NB4 (cell line): Measurements from ENCODE around the gene GTF2B.
"Not testable (repeated sequence)": the region's sequence is repeated elsewhere in the genome, so short reads cannot be mapped to it uniquely, and the experiment has no call there.

Experiments used
- DNase-seq: peaks from one replicate; pipeline ENCODE4 v3.0.0; 2010; ENCODE audit warnings: low read depth
- H3K4me3 ChIP-seq: one replicate; pipeline ENCODE4 v1.5.1; 2011; ENCODE audit warnings: mild to moderate bottlenecking, low read depth, low read length, moderate library complexity
- MYC ChIP-seq: IDR thresholded peaks from 2 replicates; pipeline ENCODE4 v1.6.1; 2011; ENCODE audit warnings: low read depth, low read length
- POLR2A ChIP-seq: IDR thresholded peaks from 2 replicates; pipeline ENCODE4 v1.6.1; 2011; ENCODE audit warnings: mild to moderate bottlenecking; ENCODE audit not compliant: insufficient read length; ENCODE audit errors: extremely low read depth
- TF ChIP-seq, protein P1 (sequence below): IDR thresholded peaks from one replicate; pipeline ENCODE4 v1.5.1; 2012; ENCODE audit warnings: low read depth, low read length
- TF ChIP-seq, protein P2 (sequence below): IDR thresholded peaks from 2 replicates; pipeline ENCODE4 v1.6.1; 2011; ENCODE audit warnings: low read depth, low read length

Gene GTF2B

DNA sequence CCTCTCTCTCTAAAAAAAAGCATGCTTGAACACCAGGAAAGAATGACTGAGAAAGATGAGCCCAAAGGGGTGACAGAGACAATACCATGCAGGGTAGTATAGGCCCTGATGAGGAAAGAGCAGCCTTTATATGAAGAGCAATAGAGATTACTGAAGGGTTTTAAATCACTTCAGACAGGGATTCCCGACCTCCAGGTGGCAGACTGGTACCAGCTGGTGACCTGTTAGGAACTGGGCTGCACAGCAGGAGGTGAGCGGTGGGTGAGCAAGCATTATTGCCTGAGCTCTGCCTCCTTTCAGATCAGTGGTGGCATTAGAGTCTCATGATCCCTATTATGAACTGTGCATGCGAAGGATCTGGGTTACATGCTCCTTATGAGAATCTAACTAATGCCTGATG, 30.8 kb upstream of the GTF2B start:
- TF ChIP-seq, protein P1, sequence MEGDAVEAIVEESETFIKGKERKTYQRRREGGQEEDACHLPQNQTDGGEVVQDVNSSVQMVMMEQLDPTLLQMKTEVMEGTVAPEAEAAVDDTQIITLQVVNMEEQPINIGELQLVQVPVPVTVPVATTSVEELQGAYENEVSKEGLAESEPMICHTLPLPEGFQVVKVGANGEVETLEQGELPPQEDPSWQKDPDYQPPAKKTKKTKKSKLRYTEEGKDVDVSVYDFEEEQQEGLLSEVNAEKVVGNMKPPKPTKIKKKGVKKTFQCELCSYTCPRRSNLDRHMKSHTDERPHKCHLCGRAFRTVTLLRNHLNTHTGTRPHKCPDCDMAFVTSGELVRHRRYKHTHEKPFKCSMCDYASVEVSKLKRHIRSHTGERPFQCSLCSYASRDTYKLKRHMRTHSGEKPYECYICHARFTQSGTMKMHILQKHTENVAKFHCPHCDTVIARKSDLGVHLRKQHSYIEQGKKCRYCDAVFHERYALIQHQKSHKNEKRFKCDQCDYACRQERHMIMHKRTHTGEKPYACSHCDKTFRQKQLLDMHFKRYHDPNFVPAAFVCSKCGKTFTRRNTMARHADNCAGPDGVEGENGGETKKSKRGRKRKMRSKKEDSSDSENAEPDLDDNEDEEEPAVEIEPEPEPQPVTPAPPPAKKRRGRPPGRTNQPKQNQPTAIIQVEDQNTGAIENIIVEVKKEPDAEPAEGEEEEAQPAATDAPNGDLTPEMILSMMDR = no peak
- TF ChIP-seq, protein P2, sequence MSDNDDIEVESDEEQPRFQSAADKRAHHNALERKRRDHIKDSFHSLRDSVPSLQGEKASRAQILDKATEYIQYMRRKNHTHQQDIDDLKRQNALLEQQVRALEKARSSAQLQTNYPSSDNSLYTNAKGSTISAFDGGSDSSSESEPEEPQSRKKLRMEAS = no peak
- no peak for TF ChIP-seq POLR2A
- no peak for TF ChIP-seq MYC
- DNase-seq = no peak
- H3K4me3 ChIP-seq = no peak overlapping the region

DNA sequence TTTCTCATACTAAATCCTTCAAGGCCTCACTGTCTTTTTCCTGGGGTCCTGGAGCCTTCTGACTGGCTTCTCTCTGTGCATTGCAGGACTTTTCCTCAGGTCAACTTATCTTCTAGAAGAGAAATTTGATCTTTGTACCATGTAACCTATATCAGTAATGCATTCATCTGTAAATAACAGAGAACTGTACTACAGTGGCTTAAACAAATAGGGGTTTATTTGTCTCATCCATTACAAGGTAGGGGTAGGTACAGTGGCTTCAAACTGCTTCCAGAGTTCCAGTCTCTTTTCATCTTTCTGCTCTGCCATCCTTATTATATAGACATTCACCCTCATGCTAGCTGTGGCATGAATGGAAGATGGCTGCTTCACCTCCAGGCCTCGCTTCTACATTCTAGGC, 29.5 kb upstream of the GTF2B start:
- DNase-seq = no peak
- no peak overlapping the region for H3K4me3 ChIP-seq
- TF ChIP-seq, protein P1 = no peak
- TF ChIP-seq MYC (no peak), POLR2A (no peak)
- TF ChIP-seq, protein P2 = no peak

DNA sequence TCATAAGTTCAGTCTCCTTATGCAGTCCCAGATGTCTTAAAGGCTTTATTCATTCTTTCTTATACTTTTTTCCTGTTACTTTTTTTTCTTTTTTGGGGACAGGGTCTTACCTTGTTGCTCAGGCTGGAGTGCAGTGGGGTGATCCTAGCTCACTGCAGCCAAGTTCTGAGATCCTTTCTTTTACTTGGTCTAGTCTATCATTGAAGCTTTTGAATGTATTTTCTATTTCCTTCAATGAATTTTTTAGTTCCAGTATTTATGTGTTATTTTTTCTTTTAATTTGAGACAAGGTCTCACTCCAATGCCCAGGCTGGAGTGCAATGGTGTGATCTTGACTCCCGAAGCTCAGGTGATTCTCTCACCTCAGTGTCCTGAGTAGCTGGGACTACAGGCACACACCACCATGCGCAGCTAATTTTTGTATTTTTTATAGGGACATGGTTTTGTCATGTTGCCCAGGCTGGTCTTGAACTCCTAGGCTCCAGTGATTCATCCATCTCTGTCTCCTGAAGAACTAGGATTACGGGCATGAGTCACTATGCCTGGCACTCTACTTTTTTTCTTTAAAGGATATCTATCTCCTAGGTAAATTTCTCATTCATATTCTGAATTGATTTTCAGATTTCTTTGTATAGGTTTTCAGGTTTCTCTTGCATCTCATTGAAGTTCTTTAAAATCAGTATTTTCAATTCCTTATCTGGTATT, 26.1 kb upstream of the GTF2B start:
- no peak for TF ChIP-seq MYC
- no peak for TF ChIP-seq POLR2A
- TF ChIP-seq, protein P1 = no peak
- TF ChIP-seq, protein P2 = no peak
- H3K4me3 ChIP-seq = no peak overlapping the region
- no peak for DNase-seq

DNA sequence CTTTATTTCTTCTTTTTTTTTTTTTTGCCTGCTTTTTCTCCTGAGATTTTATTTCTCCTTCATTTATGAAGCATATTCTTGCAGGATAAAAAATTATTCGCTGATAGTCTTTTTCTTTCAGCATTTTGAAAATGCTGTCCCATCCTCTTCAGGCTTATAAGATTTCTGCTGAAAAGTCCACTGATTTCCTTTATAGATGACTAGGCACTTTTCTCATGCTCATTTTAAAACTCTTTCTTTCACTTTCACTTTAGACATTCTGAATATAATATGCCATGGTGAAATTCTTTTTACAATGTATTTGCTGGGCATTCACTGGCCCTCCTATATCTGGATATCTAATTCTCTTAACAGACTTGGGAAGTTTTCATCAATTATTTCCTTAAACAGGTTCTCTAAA, 25.5 kb upstream of the GTF2B start:
- TF ChIP-seq, protein P2 = no peak
- TF ChIP-seq POLR2A (no peak), MYC (no peak)
- TF ChIP-seq, protein P1 = no peak
- no peak overlapping the region for H3K4me3 ChIP-seq
- DNase-seq = no peak

DNA sequence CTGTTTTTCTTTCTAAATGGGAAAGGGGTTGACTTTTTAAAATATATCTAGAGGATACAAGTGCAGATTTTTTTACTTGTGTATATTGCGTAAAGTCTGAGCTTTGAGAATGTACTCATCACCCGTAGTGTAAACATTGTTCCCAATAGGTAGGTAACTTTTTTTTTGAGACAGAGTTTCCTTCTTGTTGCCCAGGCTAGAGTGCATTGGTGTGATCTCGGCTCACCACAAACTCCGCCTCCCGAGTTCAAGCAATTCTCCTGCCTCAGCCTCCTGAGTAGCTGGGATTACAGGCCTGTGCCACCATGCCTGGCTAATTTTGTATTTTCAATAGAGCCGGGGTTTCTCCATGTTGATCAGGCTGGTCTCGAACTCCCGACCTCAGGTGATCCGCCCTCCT, 20.4 kb upstream of the GTF2B start:
- DNase-seq, H3K4me3 ChIP-seq: not testable (repeated sequence)

DNA sequence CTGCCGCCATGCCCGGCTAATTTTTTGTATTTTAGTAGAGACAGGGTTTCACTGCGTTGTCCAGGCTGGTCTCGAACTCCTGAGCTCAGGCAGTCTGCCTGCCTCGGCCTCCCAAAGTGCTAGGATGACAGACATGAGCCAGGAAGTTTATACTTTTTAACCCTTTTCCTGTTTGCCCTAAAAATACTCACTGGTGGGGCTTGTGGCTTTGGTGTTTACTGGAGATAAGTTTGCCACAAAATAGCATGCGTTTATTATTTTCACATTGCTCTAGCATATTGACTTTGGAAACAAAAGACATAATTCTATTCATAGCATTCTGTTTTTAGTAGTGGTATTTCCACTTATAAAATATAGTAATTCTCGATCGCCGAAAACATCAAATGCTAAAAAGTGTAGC, 19.8 kb upstream of the GTF2B start:
- TF ChIP-seq, protein P1 = no peak
- TF ChIP-seq MYC = no peak
- TF ChIP-seq, protein P2 = no peak
- TF ChIP-seq POLR2A = no peak
- no peak for DNase-seq
- H3K4me3 ChIP-seq = no peak overlapping the region
